Left ventricle myocardium inferior (tissue), 1 donor: ENCODE measurements around the gene MPZL3. TPM values are rescaled to one million over a fixed set of nuclear protein-coding genes. Genes with fewer than 3 reads are reported as not detected.

Experiments
- DNase-seq: peaks from one replicate; pipeline ENCODE4 v3.0.0-alpha.2; 2020
- H3K27ac ChIP-seq: fragments of 200-600 bp; replicated peaks from 2 replicates; pipeline ENCODE4 v1.8.0; 2021
- H3K27me3 ChIP-seq: fragments of 200-600 bp; 2 replicates; pipeline ENCODE4 v1.8.0; 2021; ENCODE audit warnings: low read depth
- H3K36me3 ChIP-seq: fragments of 200-600 bp; 2 replicates; pipeline ENCODE4 v1.8.0; 2021
- H3K4me1 ChIP-seq: fragments of 200-600 bp; 2 replicates; pipeline ENCODE4 v1.8.0; 2021
- H3K4me3 ChIP-seq: fragments of 200-600 bp; 2 replicates; pipeline ENCODE4 v1.8.0; 2021; ENCODE audit warnings: mild to moderate bottlenecking, moderate library complexity
- H3K9me3 ChIP-seq: fragments of 200-600 bp; replicated peaks from 2 replicates; pipeline ENCODE4 v1.8.0; 2021
- intact Hi-C: fragments of 100-400 bp; cut with micrococcal nuclease; formaldehyde crosslinking; loops from one replicate; pipeline ENCODE4 v1.11.0; 2022
- total RNA-seq: library from RNA; stranded (reverse); fragmentation: NEBNext Ultra II Directional; extraction: Animal tissue kit (Norgen Biotek cat#: 25700); gene quantifications from one replicate; pipeline ENCODE4 v1.2.1, GENCODE V29; 2021
- TF ChIP-seq, protein P1 (sequence below): fragments of 200-600 bp; IDR thresholded peaks from 2 replicates; pipeline ENCODE4 v1.8.0; 2021; ENCODE audit warnings: antibody characterized with exemption, mild to moderate bottlenecking, borderline replicate concordance
- donor health status: DM: no; HTN: yes; CAD: no; lungs with severe emphysema.

MPZL3 gene
- total RNA-seq, 1 donor from 2014 or later, result 2.7 TPM

DNA sequence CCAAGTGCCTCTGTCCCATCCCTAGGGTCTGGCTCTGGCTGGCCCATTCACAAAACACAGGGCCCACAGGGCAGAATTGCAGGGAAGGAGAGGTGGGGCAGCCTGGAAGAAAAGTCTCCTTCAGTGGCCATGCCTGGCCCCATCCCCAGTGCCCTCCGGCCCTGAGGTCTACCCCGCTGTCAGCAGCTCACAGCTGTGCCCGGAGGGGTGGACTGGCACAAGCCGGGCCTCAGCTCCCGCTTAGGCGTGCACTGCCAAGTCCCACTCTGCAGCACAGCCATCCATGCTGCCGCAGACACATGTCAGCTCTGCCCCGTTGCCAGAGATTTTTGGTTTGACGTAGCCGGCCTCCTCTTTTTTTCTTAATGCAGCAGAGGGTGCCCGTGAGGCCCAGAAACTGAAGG is 71.9 kb downstream of the MPZL3 start:
- intact Hi-C loops, result no loop called here
- peak; percentile 85 for DNase-seq
- TF ChIP-seq, protein P1, sequence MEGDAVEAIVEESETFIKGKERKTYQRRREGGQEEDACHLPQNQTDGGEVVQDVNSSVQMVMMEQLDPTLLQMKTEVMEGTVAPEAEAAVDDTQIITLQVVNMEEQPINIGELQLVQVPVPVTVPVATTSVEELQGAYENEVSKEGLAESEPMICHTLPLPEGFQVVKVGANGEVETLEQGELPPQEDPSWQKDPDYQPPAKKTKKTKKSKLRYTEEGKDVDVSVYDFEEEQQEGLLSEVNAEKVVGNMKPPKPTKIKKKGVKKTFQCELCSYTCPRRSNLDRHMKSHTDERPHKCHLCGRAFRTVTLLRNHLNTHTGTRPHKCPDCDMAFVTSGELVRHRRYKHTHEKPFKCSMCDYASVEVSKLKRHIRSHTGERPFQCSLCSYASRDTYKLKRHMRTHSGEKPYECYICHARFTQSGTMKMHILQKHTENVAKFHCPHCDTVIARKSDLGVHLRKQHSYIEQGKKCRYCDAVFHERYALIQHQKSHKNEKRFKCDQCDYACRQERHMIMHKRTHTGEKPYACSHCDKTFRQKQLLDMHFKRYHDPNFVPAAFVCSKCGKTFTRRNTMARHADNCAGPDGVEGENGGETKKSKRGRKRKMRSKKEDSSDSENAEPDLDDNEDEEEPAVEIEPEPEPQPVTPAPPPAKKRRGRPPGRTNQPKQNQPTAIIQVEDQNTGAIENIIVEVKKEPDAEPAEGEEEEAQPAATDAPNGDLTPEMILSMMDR, result peak; percentile 29
- Histone ChIP-seq H3K27ac (peak overlapping the region; percentile 83), H3K4me3 (peak overlapping the region; percentile 36), H3K36me3 (no peaks in the 10 kb centered on the region), H3K27me3 (peaks cover 4% of the 10 kb centered on the region), H3K9me3 (no peaks in the 10 kb centered on the region), H3K4me1 (peaks cover 34% of the 10 kb centered on the region)

DNA sequence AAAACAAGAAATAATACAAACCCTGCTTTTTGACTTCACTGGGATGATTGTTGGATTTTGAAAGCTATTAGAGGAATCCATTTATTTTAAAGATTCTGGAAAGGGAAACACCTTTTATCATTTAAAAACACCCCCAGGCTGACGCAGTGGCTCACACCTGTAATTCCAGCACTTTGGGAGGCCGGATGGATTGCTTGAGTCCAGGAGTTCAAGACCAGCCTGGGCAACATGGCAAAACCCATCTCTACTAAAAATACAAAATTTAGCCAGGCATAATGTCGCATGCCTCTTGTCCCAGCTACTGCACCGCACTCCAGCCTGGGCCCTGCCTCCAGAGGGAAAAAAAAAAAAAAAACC is 75.4 kb downstream of the MPZL3 start:
- Histone ChIP-seq H3K36me3 (no peaks in the 10 kb centered on the region), H3K27ac (peak overlapping the region; percentile 91), H3K4me3 (no peak overlapping the region), H3K9me3 (no peaks in the 10 kb centered on the region), H3K27me3 (peaks cover 4% of the 10 kb centered on the region), H3K4me1 (peaks cover 51% of the 10 kb centered on the region)
- DNase-seq, result no peak
- intact Hi-C loops, result no loop called here
- TF ChIP-seq, protein P1, result no peak

Other genes with a start within 250 kb of the MPZL3 start
- 0.30 TPM for gene TMPRSS4, start 175.3 kb downstream of the MPZL3 start, total RNA-seq
- gene SMIM35, start 165.4 kb downstream of the MPZL3 start, total RNA-seq, result not detected
- 12.9 TPM for gene SCN4B, start 99.5 kb downstream of the MPZL3 start, total RNA-seq
- 24.9 TPM for gene SCN2B, start 75.7 kb downstream of the MPZL3 start, total RNA-seq
- 2.9 TPM for gene JAML, start 27.4 kb downstream of the MPZL3 start, total RNA-seq
- gene MPZL2, start 11.9 kb upstream of the MPZL3 start, total RNA-seq, result 13.4 TPM
- 0.60 TPM for gene CD3E, start 52.4 kb upstream of the MPZL3 start, total RNA-seq
- gene CD3D, start 90.3 kb upstream of the MPZL3 start, total RNA-seq, result not detected
- gene CD3G, start 92.0 kb upstream of the MPZL3 start, total RNA-seq, result 0.16 TPM
- 32.6 TPM for gene UBE4A, start 107.2 kb upstream of the MPZL3 start, total RNA-seq
- 854 TPM for gene ATP5MG, start 149.2 kb upstream of the MPZL3 start, total RNA-seq
- 21.0 TPM for gene KMT2A, start 184.1 kb upstream of the MPZL3 start, total RNA-seq